H1 (cell line): ENCODE results near the gene ABHD17B. TPM values are rescaled to one million over a fixed set of nuclear protein-coding genes. Genes with fewer than 3 reads are reported as not detected.

Experiments
- CTCF ChIA-PET: fragments of 300-600 bp; sonication (Branson Sonifier 250); formaldehyde crosslinking; loops from one replicate; lab custom pipeline; 2021; ENCODE audit not compliant: partially characterized antibody; lab: Charles Lee
- POLR2A ChIA-PET: fragments of 300-600 bp; sonication (Branson Sonifier 250); formaldehyde crosslinking; loops from one replicate; lab custom pipeline; 2021; ENCODE audit warnings: inconsistent platforms; ENCODE audit not compliant: partially characterized antibody; lab: Charles Lee
- DNase-seq, 2 experiments: peaks; one replicate each; pipeline versions ENCODE4 v3.0.0 to v3.0.0-alpha.2; 2010 to 2022; ENCODE audit warnings: low spot score in 2 of 2, low read depth in 1 of 2, mixed read lengths in 1 of 2
- FAIRE-seq: peaks from 2 replicates; lab custom pipeline; 2011; peaks lifted over from hg19 to GRCh38; lab: Jason Lieb, UNC
- H2AFZ ChIP-seq: 2 replicates; pipeline ENCODE4 v1.8.1; 2012; ENCODE audit warnings: low read length, inconsistent platforms
- H2AK5ac ChIP-seq: 2 replicates; pipeline ENCODE4 v1.6.1; 2013; ENCODE audit warnings: low read depth, low read length
- H2BK120ac ChIP-seq: replicated peaks from 2 replicates; pipeline ENCODE3; 2013; ENCODE audit warnings: low read depth, low read length, inconsistent platforms
- H2BK12ac ChIP-seq: 2 replicates; pipeline ENCODE4 v1.6.1; 2013; ENCODE audit warnings: low read depth, low read length
- H2BK15ac ChIP-seq: 2 replicates; pipeline ENCODE4 v1.6.1; 2013; ENCODE audit warnings: low read length
- H2BK20ac ChIP-seq: 2 replicates; pipeline ENCODE4 v1.6.1; 2013; ENCODE audit warnings: low read length
- H2BK5ac ChIP-seq: 2 replicates; pipeline ENCODE4 v1.6.1; 2013; ENCODE audit warnings: low read depth, low read length
- H3K14ac ChIP-seq: 2 replicates; pipeline ENCODE4 v1.6.1; 2013; ENCODE audit warnings: inconsistent platforms; ENCODE audit not compliant: insufficient read length
- H3K18ac ChIP-seq: 2 replicates; pipeline ENCODE4 v1.6.1; 2013; ENCODE audit warnings: low read length; ENCODE audit errors: extremely low read depth
- H3K23ac ChIP-seq: 2 replicates; pipeline ENCODE4 v1.6.1; 2013; ENCODE audit warnings: inconsistent platforms; ENCODE audit not compliant: insufficient read length
- H3K23me2 ChIP-seq: 2 replicates; pipeline ENCODE4 v1.6.1; 2013; ENCODE audit warnings: low read depth, low read length
- H3K27ac ChIP-seq: 2 replicates; pipeline ENCODE4 v1.6.1; 2011; ENCODE audit warnings: low read depth, low read length, inconsistent platforms
- H3K27me3 ChIP-seq, 4 experiments: replicated peaks in 1 of 4; 1 replicate in 1 of 4; 2 replicates in 3 of 4; pipeline versions ENCODE4 v1.6.1 to v1.8.1; 2011 to 2013; ENCODE audit warnings: low read length in 3 of 4, mild to moderate bottlenecking in 3 of 4, inconsistent platforms in 2 of 4, mixed read lengths in 2 of 4, moderate library complexity in 1 of 4; ENCODE audit not compliant: control insufficient read depth in 3 of 4, insufficient read depth in 3 of 4; ENCODE audit errors: extremely low read depth in 1 of 4
- H3K36me3 ChIP-seq, 4 experiments: 2 replicates each; pipeline versions ENCODE4 v1.6.1 to v1.8.1; 2011 to 2013; ENCODE audit warnings: mild to moderate bottlenecking in 4 of 4, low read length in 3 of 4, moderate library complexity in 2 of 4, control low read depth in 1 of 4, inconsistent platforms in 1 of 4; ENCODE audit not compliant: insufficient read depth in 4 of 4, control insufficient read depth in 2 of 4
- H3K4ac ChIP-seq: replicated peaks from 2 replicates; pipeline ENCODE3; 2013; ENCODE audit warnings: low read length, low read depth, mixed read lengths, inconsistent platforms; ENCODE audit not compliant: insufficient read length
- H3K4me1 ChIP-seq, 4 experiments: replicated peaks in 1 of 4; 1 replicate in 1 of 4; 2 replicates in 3 of 4; pipeline versions ENCODE4 v1.6.1 to v1.8.1; 2011 to 2013; ENCODE audit warnings: low read length in 3 of 4, inconsistent platforms in 2 of 4, mixed read lengths in 1 of 4; ENCODE audit not compliant: insufficient read depth in 4 of 4, control insufficient read depth in 3 of 4
- H3K4me2 ChIP-seq, 2 experiments: 2 replicates each; pipeline versions ENCODE4 v1.6.1 to v1.8.1; 2011 to 2013; ENCODE audit warnings: low read depth in 2 of 2, low read length in 2 of 2, control low read depth in 1 of 2, inconsistent platforms in 1 of 2, mild to moderate bottlenecking in 1 of 2; ENCODE audit not compliant: insufficient read depth in 1 of 2
- H3K4me3 ChIP-seq, 4 experiments: fragments of 200-600, 300-600 bp in 1 of 4; sonication (generic), shearing (Covaris generic), sonication (Bioruptor Twin) in 1 of 4; 2 replicates each; pipeline versions ENCODE4 v1.5.1 to v1.8.1; 2011 to 2016; ENCODE audit warnings: low read length in 4 of 4, low read depth in 3 of 4, control low read depth in 2 of 4, inconsistent platforms in 2 of 4, mild to moderate bottlenecking in 2 of 4, mixed read lengths in 1 of 4, moderate library complexity in 1 of 4; ENCODE audit not compliant: insufficient read depth in 2 of 4; ENCODE audit errors: extremely low read depth in 1 of 4
- H3K56ac ChIP-seq: replicated peaks from 2 replicates; pipeline ENCODE3; 2013; ENCODE audit warnings: low read depth, mild to moderate bottlenecking, mixed read lengths, low read length, inconsistent platforms; ENCODE audit not compliant: insufficient read length
- H3K79me1 ChIP-seq: 2 replicates; pipeline ENCODE4 v1.6.1; 2013; ENCODE audit warnings: low read depth, low read length, control low read depth
- H3K79me2 ChIP-seq, 2 experiments: 2 replicates each; pipeline versions ENCODE4 v1.6.1 to v1.8.1; 2012 to 2013; ENCODE audit warnings: low read length in 2 of 2, mild to moderate bottlenecking in 2 of 2, inconsistent platforms in 1 of 2; ENCODE audit not compliant: insufficient read depth in 2 of 2, control insufficient read depth in 1 of 2
- H3K9ac ChIP-seq, 4 experiments: replicated peaks in 1 of 4; 1 replicate in 1 of 4; 2 replicates in 3 of 4; pipeline versions ENCODE4 v1.6.1 to v1.8.1; 2011 to 2013; ENCODE audit warnings: low read depth in 3 of 4, low read length in 3 of 4, control low read depth in 2 of 4, mild to moderate bottlenecking in 2 of 4, moderate library complexity in 2 of 4, inconsistent platforms in 1 of 4; ENCODE audit errors: extremely low read depth in 1 of 4
- H3K9me3 ChIP-seq, 2 experiments: 2 replicates each; pipeline versions ENCODE4 v1.6.1 to v1.8.1; 2012 to 2013; ENCODE audit warnings: mild to moderate bottlenecking in 2 of 2, moderate library complexity in 2 of 2, control low read depth in 1 of 2, inconsistent platforms in 1 of 2, low read depth in 1 of 2, low read length in 1 of 2, mixed read lengths in 1 of 2; ENCODE audit not compliant: insufficient read depth in 2 of 2
- H4K20me1 ChIP-seq, 2 experiments: replicated peaks in 1 of 2; 2 replicates each; pipeline versions ENCODE3 to v1.8.1; 2011 to 2013; ENCODE audit warnings: inconsistent platforms in 2 of 2, low read length in 2 of 2, mild to moderate bottlenecking in 1 of 2; ENCODE audit not compliant: insufficient read depth in 2 of 2, control insufficient read depth in 1 of 2
- H4K5ac ChIP-seq: 2 replicates; pipeline ENCODE4 v1.6.1; 2013; ENCODE audit warnings: low read length, low read depth, mixed read lengths, inconsistent platforms; ENCODE audit not compliant: insufficient read length
- H4K8ac ChIP-seq: 2 replicates; pipeline ENCODE4 v1.8.0; 2013; ENCODE audit warnings: mild to moderate bottlenecking, moderate library complexity, low read length, inconsistent platforms; ENCODE audit not compliant: insufficient read depth; ENCODE audit errors: extremely low read depth
- H4K91ac ChIP-seq: replicated peaks from 2 replicates; pipeline ENCODE3; 2013; ENCODE audit warnings: low read length, mixed read lengths, inconsistent platforms; ENCODE audit not compliant: insufficient read length
- BRCA1 ChIP-seq: IDR thresholded peaks from 2 replicates; pipeline ENCODE4 v1.6.1; 2012; ENCODE audit warnings: low read depth, low read length, improper control_type of control experiment
- CBX8 ChIP-seq: fragments of 300-800, 300-1000 bp; sonication (generic); IDR thresholded peaks from 2 replicates; pipeline ENCODE4 v1.7.1; 2016; ENCODE audit warnings: low read depth, low read length, borderline replicate concordance
- EGR1 ChIP-seq: IDR thresholded peaks from 2 replicates; pipeline ENCODE4 v1.6.1; 2011; ENCODE audit warnings: low read depth, low read length, borderline replicate concordance
- JUND ChIP-seq: IDR thresholded peaks from 2 replicates; pipeline ENCODE4 v1.6.1; 2011; ENCODE audit warnings: mild to moderate bottlenecking, improper control_type of control experiment, low read length
- RAD21 ChIP-seq, 2 experiments: IDR thresholded peaks in 1 of 2; conservative IDR thresholded peaks in 1 of 2; 2 replicates each; pipeline ENCODE4 v1.6.1; 2011; ENCODE audit warnings: low read depth in 2 of 2, low read length in 2 of 2, improper control_type of control experiment in 1 of 2, inconsistent platforms in 1 of 2, mild to moderate bottlenecking in 1 of 2, moderate library complexity in 1 of 2
- RNF2 ChIP-seq: fragments of 200-900, 300-1000 bp; sonication (generic); IDR thresholded peaks from 2 replicates; pipeline ENCODE4 v1.7.1; 2016; ENCODE audit warnings: borderline replicate concordance, low read depth, mild to moderate bottlenecking, antibody characterized with exemption, low read length; ENCODE audit not compliant: poor library complexity, severe bottlenecking; ENCODE audit errors: missing control alignments
- SAP30 ChIP-seq: fragments of 300-600 bp; sonication (generic); IDR thresholded peaks from 2 replicates; pipeline ENCODE4 v1.7.1; 2012; ENCODE audit warnings: low read length, moderate library complexity, mild to moderate bottlenecking, inconsistent platforms; ENCODE audit not compliant: insufficient read depth, insufficient replicate concordance
- SIRT6 ChIP-seq: IDR thresholded peaks from one replicate; pipeline ENCODE4 v1.7.1; 2012; ENCODE audit warnings: low read length, inconsistent platforms
- TBP ChIP-seq: IDR thresholded peaks from 2 replicates; pipeline ENCODE4 v1.6.1; 2011; ENCODE audit warnings: low read depth, low read length, improper control_type of control experiment
- WGBS, 2 experiments: shearing (Covaris generic) in 1 of 2; methylation state at CpG; one replicate each; pipeline versions ENCODE4 v1.1.6 to v1.1.7; 2013 to 2015; ENCODE audit warnings: low lambda C conversion rate in 2 of 2, mixed read lengths in 2 of 2, inconsistent platforms in 1 of 2, low coverage in 1 of 2, missing lambda C conversion rate in 1 of 2; ENCODE audit not compliant: insufficient replicate concordance in 2 of 2, insufficient coverage in 1 of 2, insufficient read length in 1 of 2; ENCODE audit errors: extremely low coverage in 1 of 2, missing lambda C conversion rate in 1 of 2; 5-methylcytosine and 5-hydroxymethylcytosine counted together
- polyA plus RNA-seq, 7 experiments: library from polyadenylated mRNA; depleted of rRNA in 3 of 7; stranded (reverse) in 5 of 7; unstranded in 2 of 7; fragments of >200 nt in 5 of 7; fragments of 200-250 nt in 2 of 7; gene quantifications; 1 replicate in 5 of 7; 2 replicates in 1 of 7; 4 replicates in 1 of 7; pipeline versions ENCODE4 v1.2.1 to v1.2.3, GENCODE V29; 2011 to 2013; ENCODE audit warnings: missing spikeins in 2 of 7, mixed read lengths in 2 of 7
- total RNA-seq: library from RNA; stranded (reverse); fragmentation: NEBNext Ultra II Directional; extraction: Animal tissue kit (Norgen Biotek cat#: 25700); gene quantifications from 2 replicates; pipeline ENCODE4 v1.2.1, GENCODE V29; 2021
- TF ChIP-seq, protein P1 (sequence below), 3 experiments: IDR thresholded peaks; 1 replicate in 2 of 3; 2 replicates in 1 of 3; pipeline versions ENCODE4 v1.5.1 to v1.6.1; 2011; ENCODE audit warnings: low read length in 3 of 3, mild to moderate bottlenecking in 3 of 3, inconsistent platforms in 2 of 3, low read depth in 1 of 3, moderate library complexity in 1 of 3; ENCODE audit not compliant: insufficient read depth in 1 of 3; ENCODE audit errors: control extremely low read depth in 1 of 3

Gene ABHD17B
- total and polyA plus RNA-seq, 2 of the 8 experiments (the other 6 are each of a cell fraction or from before 2014, with no cell fraction given), result 37.2 to 60.8 TPM

DNA sequence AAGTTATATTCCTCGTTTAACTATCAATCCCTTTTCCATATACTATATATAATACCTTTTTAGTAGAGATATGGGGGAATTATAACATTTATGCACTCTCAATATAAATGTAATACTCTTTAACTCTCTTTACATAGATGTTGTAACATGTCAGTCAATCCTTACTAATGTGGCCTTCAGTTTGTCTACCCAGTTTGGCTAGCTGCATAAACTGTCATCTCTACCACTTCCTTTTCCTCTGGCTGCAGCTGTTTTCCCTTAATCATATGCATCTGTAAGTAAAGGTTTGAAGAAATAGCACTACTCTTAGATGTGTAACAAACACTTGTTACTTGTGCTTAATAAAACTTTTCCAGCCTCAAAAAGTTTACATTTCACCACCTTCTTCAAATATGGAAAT is 13.4 kb downstream of the ABHD17B start:
- ChIA-PET POLR2A (interaction anchor here (3.3 kb wide), 1 partner anchor 9 kb away, joined by 13 read pairs; no protein-coding TSS in a partner anchor), CTCF (interaction anchor here (0.7 kb wide), 1 partner anchor 128 kb away, joined by 3 read pairs; no protein-coding TSS in a partner anchor)
- no peak overlapping the region for H4K5ac ChIP-seq
- H3K9me3 ChIP-seq, result no peaks in the 10 kb centered on the region
- no peak overlapping the region for H2AFZ ChIP-seq
- peaks cover 41 to 98% of the 10 kb centered on the region in 2 experiments for H3K79me2 ChIP-seq
- 86% methylated on average over 1 of the region's 1 CpG; no CpG with 5 or more reads in 1 of the 2 experiments for WGBS, 2 experiments
- H2BK12ac ChIP-seq, result no peak overlapping the region
- no peak overlapping the region for H3K56ac ChIP-seq
- no peak overlapping the region for H3K4me2 ChIP-seq
- no peak overlapping the region for H4K8ac ChIP-seq
- no peak overlapping the region for H2BK15ac ChIP-seq
- H3K4me1 ChIP-seq, result peaks cover 0 to 11% (median 6%) of the 10 kb centered on the region in 4 experiments; a peak in 5 of 7 replicates
- H3K4me3 ChIP-seq, result no peak overlapping the region
- H3K18ac ChIP-seq, result no peak overlapping the region
- H2BK5ac ChIP-seq, result no peak overlapping the region
- peaks cover 14 to 17% of the 10 kb centered on the region in 2 experiments for H4K20me1 ChIP-seq
- H3K27ac ChIP-seq, result no peak overlapping the region
- no peak overlapping the region for H2BK120ac ChIP-seq
- no peak overlapping the region for H3K14ac ChIP-seq
- no peak overlapping the region for H4K91ac ChIP-seq
- TF ChIP-seq TBP (no peak), CBX8 (no peak), JUND (no peak), BRCA1 (no peak), SIRT6 (no peak), RAD21 (IDR thresholded peaks at IDR 0.05 in 1 of 2, conservative IDR thresholded peaks at IDR 0.05 in 1 of 2; ENCODE audit: low read depth in 2 of 2, low read length in 2 of 2) (no peak), RNF2 (no peak), EGR1 (no peak), SAP30 (no peak)
- TF ChIP-seq, protein P1, sequence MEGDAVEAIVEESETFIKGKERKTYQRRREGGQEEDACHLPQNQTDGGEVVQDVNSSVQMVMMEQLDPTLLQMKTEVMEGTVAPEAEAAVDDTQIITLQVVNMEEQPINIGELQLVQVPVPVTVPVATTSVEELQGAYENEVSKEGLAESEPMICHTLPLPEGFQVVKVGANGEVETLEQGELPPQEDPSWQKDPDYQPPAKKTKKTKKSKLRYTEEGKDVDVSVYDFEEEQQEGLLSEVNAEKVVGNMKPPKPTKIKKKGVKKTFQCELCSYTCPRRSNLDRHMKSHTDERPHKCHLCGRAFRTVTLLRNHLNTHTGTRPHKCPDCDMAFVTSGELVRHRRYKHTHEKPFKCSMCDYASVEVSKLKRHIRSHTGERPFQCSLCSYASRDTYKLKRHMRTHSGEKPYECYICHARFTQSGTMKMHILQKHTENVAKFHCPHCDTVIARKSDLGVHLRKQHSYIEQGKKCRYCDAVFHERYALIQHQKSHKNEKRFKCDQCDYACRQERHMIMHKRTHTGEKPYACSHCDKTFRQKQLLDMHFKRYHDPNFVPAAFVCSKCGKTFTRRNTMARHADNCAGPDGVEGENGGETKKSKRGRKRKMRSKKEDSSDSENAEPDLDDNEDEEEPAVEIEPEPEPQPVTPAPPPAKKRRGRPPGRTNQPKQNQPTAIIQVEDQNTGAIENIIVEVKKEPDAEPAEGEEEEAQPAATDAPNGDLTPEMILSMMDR (IDR thresholded peaks at IDR 0.05; ENCODE audit: control extremely low read depth in 1 of 3, insufficient read depth in 1 of 3, low read depth in 1 of 3, low read length in 3 of 3), result no peak
- H3K23ac ChIP-seq, result no peak overlapping the region
- H3K79me1 ChIP-seq, result peaks cover 3% of the 10 kb centered on the region; the same call in 1 of the 2 replicates
- H2AK5ac ChIP-seq, result no peak overlapping the region
- no peak for DNase-seq
- no peak overlapping the region for H3K9ac ChIP-seq
- FAIRE-seq, result no peak
- no peak overlapping the region for H3K4ac ChIP-seq
- H3K36me3 ChIP-seq, result no peaks in the 10 kb centered on the region; a peak in 1 of 8 replicates
- no peak overlapping the region for H2BK20ac ChIP-seq
- no peaks in the 10 kb centered on the region for H3K27me3 ChIP-seq
- no peaks in the 10 kb centered on the region; the same call in 1 of the 2 replicates for H3K23me2 ChIP-seq
